Renal cortex interstitium (tissue), 11 donors: ENCODE results near the gene TMCO4. TPM values are rescaled to one million over a fixed set of nuclear protein-coding genes. Genes with fewer than 3 reads are reported as not detected.

Experiments
- DNase-seq, 11 donors: peaks; one replicate each; pipeline ENCODE4 v3.0.0-alpha.2; 2013; ENCODE audit warnings: low read depth in 9 of 11, low spot score in 4 of 11; ENCODE audit errors: extremely low read depth in 1 of 11
- polyA plus RNA-seq, 3 donors: library from polyadenylated mRNA; unstranded; fragments of 120-200 nt; gene quantifications; one replicate each; pipeline ENCODE4 v1.2.1, GENCODE V29; 2013; ENCODE audit not compliant: insufficient read length in 3 of 3

The TMCO4 gene
- polyA plus RNA-seq, 3 donors: 13.9 to 20.7 (median 18.0) TPM

- DNase-seq: no peak
These were observed 65.2 kb downstream of the TMCO4 start for GRCh38 chr1:19734472-19734999.

GRCh38 chr1:19734056-19734455, 65.7 kb downstream of the TMCO4 start:
- no peak for DNase-seq

- DNase-seq: no peak
These were observed 66.1 kb downstream of the TMCO4 start for GRCh38 chr1:19733615-19734014.

- no peak for DNase-seq
These were observed 68.3 kb downstream of the TMCO4 start for GRCh38 chr1:19731311-19731821.

GRCh38 chr1:19730793-19731192, 68.9 kb downstream of the TMCO4 start:
- DNase-seq: no peak

- DNase-seq: no peak
These were observed 69.5 kb downstream of the TMCO4 start for GRCh38 chr1:19730232-19730631.

GRCh38 chr1:19728413-19729145, 71.1 kb downstream of the TMCO4 start:
- no peak for DNase-seq

- no peak for DNase-seq
These were observed 74.1 kb downstream of the TMCO4 start for GRCh38 chr1:19725606-19726005.

GRCh38 chr1:19723874-19724273, 75.8 kb downstream of the TMCO4 start:
- DNase-seq: no peak

GRCh38 chr1:19720973-19721372, 78.7 kb downstream of the TMCO4 start:
- no peak for DNase-seq

GRCh38 chr1:19720174-19720573, 79.5 kb downstream of the TMCO4 start:
- no peak for DNase-seq

GRCh38 chr1:19717467-19717866, 82.2 kb downstream of the TMCO4 start:
- DNase-seq: no peak

- peak; percentile 79 to 93 (median 88) for DNase-seq
These were observed 84.1 kb downstream of the TMCO4 start for GRCh38 chr1:19715334-19716203.

- DNase-seq: no peak
These were observed 86.8 kb downstream of the TMCO4 start for GRCh38 chr1:19712928-19713327.

GRCh38 chr1:19710825-19711611, 88.7 kb downstream of the TMCO4 start:
- DNase-seq: peak in 7 of 11 donors; percentile 30 to 81 (median 67)

- peak in 1 of 11 donors; percentile 21 for DNase-seq
These were observed 90.4 kb downstream of the TMCO4 start for GRCh38 chr1:19709260-19709793.

GRCh38 chr1:19708567-19709110, 91.1 kb downstream of the TMCO4 start:
- DNase-seq: peak in 2 of 11 donors; percentile 13 to 27

GRCh38 chr1:19706136-19706535, 93.6 kb downstream of the TMCO4 start:
- no peak for DNase-seq
